ENCODE measurements around the gene PPFIA2.

DNA sequence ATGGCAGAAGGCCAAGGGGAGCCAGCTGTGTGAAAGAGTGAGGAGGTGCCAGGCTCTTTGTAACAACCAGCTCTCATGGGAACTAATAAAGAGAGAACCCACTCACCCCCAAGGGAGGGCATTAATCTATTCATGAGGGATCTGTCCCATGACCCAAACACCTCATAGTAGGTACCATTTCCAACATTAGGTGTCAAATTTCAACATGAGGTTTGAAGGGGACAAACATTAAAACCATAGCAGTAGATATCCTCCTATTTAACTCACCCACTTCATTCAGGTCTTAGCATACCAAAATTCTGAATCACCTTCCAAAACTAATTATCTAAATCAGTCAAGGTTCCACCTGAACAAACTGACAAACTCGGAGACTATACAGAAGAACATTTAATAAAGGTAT lies 75.3 kb downstream of the PPFIA2 start:
- no peak for TF ChIP-seq CTCF (IDR thresholded peaks at IDR 0.05)
- no peak for TF ChIP-seq REST (IDR thresholded peaks at IDR 0.05; ENCODE audit: insufficient read depth in 1 of 2, low read depth in 2 of 2, low read length in 1 of 2)
- TF ChIP-seq SIN3A (IDR thresholded peaks at IDR 0.05; ENCODE audit: borderline replicate concordance, insufficient read depth, low read depth, low read length) = no peak

Data from Panc1 (cell line).